Spleen (tissue), 7 donors: ENCODE measurements around the gene FSTL1.

ENCODE experiments used
- CTCF ChIP-seq, 11 experiments: fragments of 200-600 bp in 7 of 11; fragments of 450-650 bp in 4 of 11; sonication (generic) in 4 of 11; IDR thresholded peaks in 8 of 11; conservative IDR thresholded peaks in 3 of 11; 1 replicate in 7 of 11; 2 replicates in 4 of 11; pipeline versions ENCODE4 v1.4.0 to v1.8.0; 2016 to 2021; ENCODE audit warnings: antibody characterized with exemption in 11 of 11, inconsistent platforms in 4 of 11, mild to moderate bottlenecking in 1 of 11
- POLR2A ChIP-seq, 3 donors: fragments of 450-650 bp; IDR thresholded peaks; one replicate each; pipeline ENCODE4 v1.5.1; 2017; ENCODE audit warnings: antibody characterized with exemption in 3 of 3, mild to moderate bottlenecking in 1 of 3
- donor health status: DM: no; HTN: no; CAD: no; lungs with moderate emphysema.
- donor health status: DM: no; HTN: no; CAD: no.
- donor health status: DM: no; HTN: no; CAD: no.

DNA sequence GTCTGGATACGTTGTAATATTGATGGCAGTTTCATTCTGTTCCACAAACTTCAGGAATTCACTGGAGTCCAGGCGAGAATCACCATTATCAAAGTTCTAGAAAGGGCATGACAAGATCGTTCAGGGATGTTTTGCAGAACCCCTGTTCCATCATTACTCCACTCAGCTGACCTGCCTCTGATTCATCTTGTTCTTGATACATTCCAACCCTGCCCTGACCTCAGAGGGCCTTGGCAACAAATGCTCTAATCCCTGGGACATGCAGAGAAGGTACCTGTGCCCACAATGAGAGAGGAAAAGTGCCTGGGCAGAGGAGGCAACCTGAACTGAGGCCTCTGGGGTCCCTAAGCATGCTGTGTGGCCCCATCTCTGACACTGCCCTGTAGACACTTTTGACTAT lies 45.9 kb downstream of the FSTL1 start:
- TF ChIP-seq POLR2A (IDR thresholded peaks at IDR 0.05) (no peak), CTCF (IDR thresholded peaks at IDR 0.05 in 8 of 11, conservative IDR thresholded peaks at IDR 0.05 in 3 of 11) (no peak)
